HepG2 (cell line): ENCODE measurements around the gene CCDC57. TPM values are rescaled to one million over a fixed set of nuclear protein-coding genes. Genes with fewer than 3 reads are reported as not detected.

Source experiments
- ARHGAP35 ChIP-seq: sonication (generic); formaldehyde crosslinking; IDR thresholded peaks from 2 replicates; pipeline ENCODE4 v1.9.0; 2022; ENCODE audit warnings: mild to moderate bottlenecking, inconsistent platforms, moderate library complexity, missing genetic modification reagents, borderline replicate concordance
- ARID3A ChIP-seq: IDR thresholded peaks from 2 replicates; pipeline ENCODE4 v1.6.1; 2012; ENCODE audit warnings: low read depth, low read length, improper control_type of control experiment
- ARID5B ChIP-seq: IDR thresholded peaks from 2 replicates; pipeline ENCODE4 v1.4.0; 2020; ENCODE audit warnings: mild to moderate bottlenecking, missing genetic modification reagents
- CCAR2 ChIP-seq: fragments of 200-400 bp; formaldehyde crosslinking; optimal IDR thresholded peaks from 2 replicates; pipeline ENCODE3; 2018; ENCODE audit warnings: low read depth, mild to moderate bottlenecking, low read length, moderate library complexity
- CEBPG ChIP-seq: IDR thresholded peaks from 2 replicates; pipeline ENCODE4 v1.6.1; 2016
- CHD2 ChIP-seq: IDR thresholded peaks from 2 replicates; pipeline ENCODE4 v1.6.1; 2011; ENCODE audit warnings: low read depth, low read length, improper control_type of control experiment
- CREM ChIP-seq, 2 experiments: sonication (generic) in 1 of 2; formaldehyde crosslinking in 1 of 2; IDR thresholded peaks; 2 replicates each; pipeline versions ENCODE4 v1.4.0 to v1.6.1; 2016 to 2020; ENCODE audit warnings: antibody characterized with exemption in 1 of 2, mild to moderate bottlenecking in 1 of 2, missing genetic modification reagents in 1 of 2
- ELF1 ChIP-seq: sonication (generic); formaldehyde crosslinking; IDR thresholded peaks from 2 replicates; pipeline ENCODE4 v1.4.0; 2020; ENCODE audit warnings: missing genetic modification reagents
- NFATC3 ChIP-seq: sonication (generic); formaldehyde crosslinking; IDR thresholded peaks from 2 replicates; pipeline ENCODE4 v1.5.1; 2020; ENCODE audit warnings: mild to moderate bottlenecking, missing genetic modification reagents
- SNAI1 ChIP-seq: sonication (generic); formaldehyde crosslinking; IDR thresholded peaks from 2 replicates; pipeline ENCODE4 v1.5.0; 2020; ENCODE audit warnings: mild to moderate bottlenecking, missing genetic modification reagents, borderline replicate concordance
- SP1 ChIP-seq, 2 experiments: fragments of 450-650 bp in 1 of 2; sonication (generic) in 1 of 2; formaldehyde crosslinking in 1 of 2; IDR thresholded peaks; 2 replicates each; pipeline versions ENCODE4 v1.4.0 to v1.6.1; 2016 to 2020; ENCODE audit warnings: missing genetic modification reagents in 1 of 2
- SRSF4 ChIP-seq: fragments of 200-400 bp; formaldehyde crosslinking; IDR thresholded peaks from one replicate; pipeline ENCODE4 v1.6.1; 2018; ENCODE audit warnings: mild to moderate bottlenecking, low read depth, low read length, moderate library complexity; ENCODE audit not compliant: poor library complexity, severe bottlenecking
- TCF12 ChIP-seq, 2 experiments: fragments of 450-650 bp in 1 of 2; sonication (generic) in 1 of 2; formaldehyde crosslinking in 1 of 2; IDR thresholded peaks; 2 replicates each; pipeline versions ENCODE4 v1.6.1 to v1.8.0; 2017 to 2022; ENCODE audit warnings: antibody characterized with exemption in 1 of 2, mild to moderate bottlenecking in 1 of 2, missing genetic modification reagents in 1 of 2, moderate library complexity in 1 of 2
- TCF7 ChIP-seq: sonication (generic); IDR thresholded peaks from 2 replicates; pipeline ENCODE4 v1.6.1; 2016; ENCODE audit warnings: antibody characterized with exemption, low read depth
- THAP11 ChIP-seq: IDR thresholded peaks from 2 replicates; pipeline ENCODE4 v1.6.1; 2016; ENCODE audit warnings: missing biosample characterization, missing genetic modification reagents
- ZNF230 ChIP-seq: sonication (generic); formaldehyde crosslinking; IDR thresholded peaks from 2 replicates; pipeline ENCODE4 v1.4.0; 2020; ENCODE audit warnings: mild to moderate bottlenecking, missing genetic modification reagents
- ZNF513 ChIP-seq: sonication (generic); formaldehyde crosslinking; conservative IDR thresholded peaks from 2 replicates; pipeline ENCODE4 v1.5.0; 2020; ENCODE audit warnings: missing genetic modification reagents
- ZNF639 ChIP-seq: conservative IDR thresholded peaks from 2 replicates; pipeline ENCODE4 v1.6.1; 2018; ENCODE audit warnings: missing genetic modification reagents
- ZNF670 ChIP-seq: sonication (generic); formaldehyde crosslinking; IDR thresholded peaks from 2 replicates; pipeline ENCODE4 v1.8.0; 2022; ENCODE audit warnings: mild to moderate bottlenecking, missing genetic modification reagents, borderline replicate concordance
- ZNF777 ChIP-seq: sonication (generic); formaldehyde crosslinking; IDR thresholded peaks from 2 replicates; pipeline ENCODE4 v1.4.0; 2020; ENCODE audit warnings: missing genetic modification reagents
- polyA plus RNA-seq, 8 experiments: library from polyadenylated mRNA; depleted of rRNA in 3 of 8; stranded (reverse) in 7 of 8; unstranded in 1 of 8; fragments of >200 nt; fragmentation: Illumina TruSeq in 4 of 8; extraction: Trizol in 4 of 8; gene quantifications; 2 replicates each; pipeline versions ENCODE4 v1.2.1 to v1.2.3, GENCODE V29; 2011 to 2016; ENCODE audit warnings: low read depth in 4 of 8, missing spikeins in 1 of 8, mixed read lengths in 1 of 8; ENCODE audit not compliant: insufficient read depth in 1 of 8
- total RNA-seq, 5 experiments: library from RNA; depleted of rRNA; stranded (reverse); fragments of >200 nt; fragmentation: Illumina TruSeq; extraction: Trizol; gene quantifications; 2 replicates each; pipeline ENCODE4 v1.2.3, GENCODE V29; 2016; ENCODE audit warnings: low read depth in 1 of 5

Gene CCDC57
- total and polyA plus RNA-seq, 2 of the 13 experiments (the other 11 are each of a cell fraction or from before 2014, with no cell fraction given): 59.3 to 59.9 TPM

- TF ChIP-seq ARHGAP35 (CRISPR knock-in tag) (peak; percentile 70; the same call in 1 of the 2 replicates), ARID5B (CRISPR knock-in tag) (no peak; the same call in 1 of the 2 replicates), SNAI1 (CRISPR knock-in tag) (peak; percentile 85; the same call in 1 of the 2 replicates), CREM (IDR thresholded peaks at IDR 0.05) (no peak; the same call in 1 of the 2 replicates), CREM (CRISPR knock-in tag; IDR thresholded peaks at IDR 0.05) (no peak), THAP11 (CRISPR knock-in tag) (peak; percentile 87), ZNF777 (CRISPR knock-in tag) (no peak; the same call in none of the 2 replicates), CEBPG (peak; percentile 70), ZNF670 (0 out of 2 replicates have a peak, but pooled peaks have one; percentile 40), ELF1 (CRISPR knock-in tag) (peak; percentile 83), TCF7 (no peak), NFATC3 (CRISPR knock-in tag) (no peak; the same call in 1 of the 2 replicates), ZNF513 (CRISPR knock-in tag) (no peak), ZNF639 (CRISPR knock-in tag) (0 out of 2 replicates have a peak, but pooled peaks have one; percentile 42), CHD2 (no peak), TCF12 (IDR thresholded peaks at IDR 0.05) (no peak), TCF12 (CRISPR knock-in tag; IDR thresholded peaks at IDR 0.05) (peak; percentile 60; the same call in 1 of the 2 replicates), ZNF230 (CRISPR knock-in tag) (peak; percentile 78; the same call in 1 of the 2 replicates), SP1 (IDR thresholded peaks at IDR 0.05) (no peak), SP1 (CRISPR knock-in tag; IDR thresholded peaks at IDR 0.05) (peak; percentile 82), ARID3A (no peak), CCAR2 (no peak), SRSF4 (no peak)
Observed at GRCh38 chr17:82105882-82106687, 106.6 kb downstream of the CCDC57 start (continued).
